NB4 (cell line): ENCODE data around the gene SECISBP2L.
"Not testable (repeated sequence)": the region's sequence is repeated elsewhere in the genome, so short reads cannot be mapped to it uniquely, and the experiment has no call there.

ENCODE experiments used
- DNase-seq: peaks from one replicate; pipeline ENCODE4 v3.0.0; 2010; ENCODE audit warnings: low read depth
- H3K4me3 ChIP-seq: one replicate; pipeline ENCODE4 v1.5.1; 2011; ENCODE audit warnings: mild to moderate bottlenecking, low read depth, low read length, moderate library complexity
- MYC ChIP-seq: IDR thresholded peaks from 2 replicates; pipeline ENCODE4 v1.6.1; 2011; ENCODE audit warnings: low read depth, low read length
- POLR2A ChIP-seq: IDR thresholded peaks from 2 replicates; pipeline ENCODE4 v1.6.1; 2011; ENCODE audit warnings: mild to moderate bottlenecking; ENCODE audit not compliant: insufficient read length; ENCODE audit errors: extremely low read depth
- TF ChIP-seq, protein P1 (sequence below): IDR thresholded peaks from one replicate; pipeline ENCODE4 v1.5.1; 2012; ENCODE audit warnings: low read depth, low read length
- TF ChIP-seq, protein P2 (sequence below): IDR thresholded peaks from 2 replicates; pipeline ENCODE4 v1.6.1; 2011; ENCODE audit warnings: low read depth, low read length

SECISBP2L gene

GRCh38 chr15:48975472-48976419 lies 70.5 kb downstream of the SECISBP2L start:
- DNase-seq = peak; percentile 85
- TF ChIP-seq, protein P1, sequence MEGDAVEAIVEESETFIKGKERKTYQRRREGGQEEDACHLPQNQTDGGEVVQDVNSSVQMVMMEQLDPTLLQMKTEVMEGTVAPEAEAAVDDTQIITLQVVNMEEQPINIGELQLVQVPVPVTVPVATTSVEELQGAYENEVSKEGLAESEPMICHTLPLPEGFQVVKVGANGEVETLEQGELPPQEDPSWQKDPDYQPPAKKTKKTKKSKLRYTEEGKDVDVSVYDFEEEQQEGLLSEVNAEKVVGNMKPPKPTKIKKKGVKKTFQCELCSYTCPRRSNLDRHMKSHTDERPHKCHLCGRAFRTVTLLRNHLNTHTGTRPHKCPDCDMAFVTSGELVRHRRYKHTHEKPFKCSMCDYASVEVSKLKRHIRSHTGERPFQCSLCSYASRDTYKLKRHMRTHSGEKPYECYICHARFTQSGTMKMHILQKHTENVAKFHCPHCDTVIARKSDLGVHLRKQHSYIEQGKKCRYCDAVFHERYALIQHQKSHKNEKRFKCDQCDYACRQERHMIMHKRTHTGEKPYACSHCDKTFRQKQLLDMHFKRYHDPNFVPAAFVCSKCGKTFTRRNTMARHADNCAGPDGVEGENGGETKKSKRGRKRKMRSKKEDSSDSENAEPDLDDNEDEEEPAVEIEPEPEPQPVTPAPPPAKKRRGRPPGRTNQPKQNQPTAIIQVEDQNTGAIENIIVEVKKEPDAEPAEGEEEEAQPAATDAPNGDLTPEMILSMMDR = peak; percentile 52
- TF ChIP-seq MYC (peak; percentile 51), POLR2A (peak; percentile 51)
- TF ChIP-seq, protein P2, sequence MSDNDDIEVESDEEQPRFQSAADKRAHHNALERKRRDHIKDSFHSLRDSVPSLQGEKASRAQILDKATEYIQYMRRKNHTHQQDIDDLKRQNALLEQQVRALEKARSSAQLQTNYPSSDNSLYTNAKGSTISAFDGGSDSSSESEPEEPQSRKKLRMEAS = peak; percentile 44
- peak overlapping the region; percentile 42 for H3K4me3 ChIP-seq

DNA sequence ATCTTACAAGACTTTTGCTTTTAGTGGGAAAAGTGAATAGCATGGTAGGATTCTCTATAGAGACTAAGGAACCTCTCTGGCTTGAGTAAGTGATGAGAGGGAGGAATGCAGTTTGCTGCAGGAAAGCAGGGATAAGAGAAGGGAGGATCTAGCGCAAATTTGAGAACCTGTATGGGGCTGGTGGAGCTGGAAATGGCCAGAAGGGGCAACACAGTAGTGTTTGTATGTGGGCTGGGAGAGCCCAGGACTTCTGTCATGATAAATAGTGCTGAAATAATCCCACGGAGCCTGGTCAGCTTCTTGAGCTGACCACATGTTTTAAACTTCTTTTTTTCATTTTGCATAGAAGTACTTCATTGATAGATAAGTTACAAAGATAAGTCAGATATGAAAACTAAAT lies 71.4 kb downstream of the SECISBP2L start:
- DNase-seq = peak; percentile 32
- H3K4me3 ChIP-seq = no peak overlapping the region
- TF ChIP-seq, protein P2 = no peak
- TF ChIP-seq MYC = no peak

DNA sequence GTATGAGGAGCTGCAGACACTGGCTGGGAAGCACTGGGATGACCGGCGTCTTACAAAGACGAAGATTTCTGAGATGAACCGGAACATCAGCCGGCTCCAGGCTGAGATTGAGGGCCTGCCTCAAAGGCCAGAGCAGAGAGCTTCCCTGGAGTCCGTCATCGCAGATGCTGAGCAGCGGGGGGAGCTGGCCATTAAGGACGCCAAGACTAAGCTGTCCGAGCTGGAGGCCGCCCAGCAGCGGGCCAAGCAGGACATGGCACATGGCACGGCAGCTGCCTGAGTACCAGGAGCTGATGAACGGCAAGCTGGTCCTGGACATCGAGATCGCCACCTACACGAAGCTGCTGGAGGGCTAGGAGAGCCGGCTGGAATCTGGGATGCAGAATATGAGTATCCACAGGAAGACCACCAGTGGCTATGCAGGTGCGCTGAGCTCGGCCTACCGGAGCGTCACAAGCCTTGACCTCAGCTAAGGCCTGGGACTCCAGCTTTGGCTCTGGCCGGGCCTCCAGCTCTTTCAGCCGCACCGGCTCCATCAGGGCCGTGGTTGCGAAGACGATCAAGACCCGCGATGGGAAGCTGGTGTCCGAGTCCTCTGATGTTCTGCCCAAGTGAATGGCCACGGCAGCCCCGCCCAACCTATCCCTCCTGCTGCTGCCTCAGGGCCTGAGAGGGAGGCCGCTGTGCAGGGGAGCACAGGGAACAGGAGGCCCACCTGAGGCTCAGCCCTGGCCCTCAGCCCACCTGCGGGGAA lies 73.3 kb downstream of the SECISBP2L start:
- no peak for DNase-seq
- no peak for TF ChIP-seq POLR2A
- TF ChIP-seq, protein P2 = no peak
- TF ChIP-seq, protein P1 = no peak
- no peak for TF ChIP-seq MYC
- no peak overlapping the region for H3K4me3 ChIP-seq

DNA sequence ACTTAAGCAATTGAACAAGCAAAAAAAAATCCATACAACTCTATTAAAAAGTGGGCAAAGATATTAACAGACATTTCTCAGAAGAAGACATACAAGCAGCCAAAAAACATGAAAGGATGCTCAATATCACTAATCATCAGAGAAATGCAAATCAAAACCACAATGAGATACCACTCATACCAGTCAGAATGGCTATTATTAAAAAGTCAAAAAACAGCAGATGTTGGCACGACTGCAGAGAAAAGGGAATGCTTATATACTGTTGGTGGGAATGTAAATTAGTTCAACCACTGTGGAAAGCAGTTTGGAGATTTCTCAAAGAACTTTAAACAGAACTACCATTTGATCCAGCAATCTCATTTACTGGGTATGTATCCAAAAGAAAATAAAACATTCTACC lies 75.3 kb downstream of the SECISBP2L start:
- not testable (repeated sequence) for DNase-seq, H3K4me3 ChIP-seq

DNA sequence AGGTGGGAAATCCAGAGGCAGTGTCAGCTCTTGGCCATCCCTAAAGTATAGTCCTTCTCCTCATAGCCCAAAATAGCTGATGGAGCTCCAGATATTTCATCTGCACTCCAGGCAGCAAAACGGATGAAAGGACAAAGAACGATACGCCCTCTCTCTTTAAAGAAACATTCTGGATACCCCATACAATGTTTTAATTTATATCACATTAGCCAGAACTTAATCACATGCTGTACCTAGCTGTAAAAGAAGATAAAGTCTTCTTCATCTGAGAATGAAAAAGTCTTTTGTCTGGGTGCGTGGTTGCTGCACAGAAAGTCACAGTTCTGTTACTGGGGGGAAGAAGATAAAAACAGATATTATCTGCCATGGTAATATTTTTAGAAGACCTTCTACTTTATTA lies 78.2 kb downstream of the SECISBP2L start:
- no peak overlapping the region for H3K4me3 ChIP-seq
- TF ChIP-seq POLR2A = no peak
- TF ChIP-seq, protein P1 = no peak
- TF ChIP-seq, protein P2 = no peak
- TF ChIP-seq MYC = no peak
- no peak for DNase-seq

DNA sequence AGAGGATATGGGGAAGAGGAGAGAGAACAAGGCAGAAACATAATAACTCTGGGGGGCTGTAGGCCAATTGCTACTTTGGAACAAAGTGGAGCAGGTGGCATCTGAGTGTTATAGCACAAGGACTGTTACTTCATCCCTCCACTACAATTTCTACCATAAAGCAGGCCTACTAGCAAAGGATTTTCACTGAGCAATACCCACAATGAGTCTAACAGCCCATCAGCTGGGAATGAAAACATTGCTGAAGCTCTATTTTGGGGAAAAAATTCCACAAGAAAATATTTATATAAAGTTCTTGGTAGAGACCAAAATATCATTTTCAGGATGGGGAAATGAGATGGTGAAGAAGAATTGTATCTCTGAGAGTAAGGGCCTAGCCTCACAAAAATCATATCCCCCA lies 78.9 kb downstream of the SECISBP2L start:
- DNase-seq = no peak
- no peak overlapping the region for H3K4me3 ChIP-seq
- TF ChIP-seq MYC (no peak), POLR2A (no peak)
- TF ChIP-seq, protein P1 = no peak
- TF ChIP-seq, protein P2 = no peak
